ENCODE results near the gene SMURF1.

DNA sequence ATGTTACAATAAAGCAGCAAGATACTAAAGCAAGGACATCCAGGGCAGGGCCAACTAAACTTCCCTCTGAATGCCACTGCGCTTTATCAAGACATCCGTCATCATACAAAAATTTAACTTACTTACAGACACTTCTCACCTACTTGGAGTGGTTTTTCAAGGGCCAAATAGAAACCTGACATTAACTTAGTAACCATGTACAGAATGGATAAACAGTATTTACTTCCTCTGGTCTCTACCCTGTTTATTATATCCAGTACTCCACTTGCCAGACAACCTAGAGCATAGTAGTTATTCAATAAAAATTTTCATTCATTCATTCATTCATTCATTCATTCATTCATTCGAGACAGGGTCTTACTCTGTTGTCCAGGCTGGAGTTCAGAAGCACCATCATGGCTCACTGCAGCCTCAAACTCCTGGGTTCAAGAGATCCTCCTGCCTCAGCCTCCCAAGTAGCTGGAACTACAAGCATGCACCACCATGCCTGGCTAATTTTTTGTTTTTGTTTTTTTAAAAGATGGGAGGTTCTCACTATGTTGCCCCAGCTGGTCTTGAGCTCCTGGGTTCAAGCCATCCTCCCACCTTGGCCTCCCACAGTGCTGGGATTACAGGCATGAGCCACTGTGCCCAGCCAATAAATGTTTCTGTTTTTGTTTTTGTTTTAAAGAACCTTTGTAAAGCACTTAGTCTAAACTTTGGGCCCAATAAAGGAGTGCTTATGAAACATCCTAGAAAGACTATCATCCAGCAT is 19.0 kb downstream of the SMURF1 start:
- no peak for TF ChIP-seq POLR2A (IDR thresholded peaks at IDR 0.05)
- no peak for TF ChIP-seq POLR2AphosphoS5 (IDR thresholded peaks at IDR 0.05)
- TF ChIP-seq, protein P1, sequence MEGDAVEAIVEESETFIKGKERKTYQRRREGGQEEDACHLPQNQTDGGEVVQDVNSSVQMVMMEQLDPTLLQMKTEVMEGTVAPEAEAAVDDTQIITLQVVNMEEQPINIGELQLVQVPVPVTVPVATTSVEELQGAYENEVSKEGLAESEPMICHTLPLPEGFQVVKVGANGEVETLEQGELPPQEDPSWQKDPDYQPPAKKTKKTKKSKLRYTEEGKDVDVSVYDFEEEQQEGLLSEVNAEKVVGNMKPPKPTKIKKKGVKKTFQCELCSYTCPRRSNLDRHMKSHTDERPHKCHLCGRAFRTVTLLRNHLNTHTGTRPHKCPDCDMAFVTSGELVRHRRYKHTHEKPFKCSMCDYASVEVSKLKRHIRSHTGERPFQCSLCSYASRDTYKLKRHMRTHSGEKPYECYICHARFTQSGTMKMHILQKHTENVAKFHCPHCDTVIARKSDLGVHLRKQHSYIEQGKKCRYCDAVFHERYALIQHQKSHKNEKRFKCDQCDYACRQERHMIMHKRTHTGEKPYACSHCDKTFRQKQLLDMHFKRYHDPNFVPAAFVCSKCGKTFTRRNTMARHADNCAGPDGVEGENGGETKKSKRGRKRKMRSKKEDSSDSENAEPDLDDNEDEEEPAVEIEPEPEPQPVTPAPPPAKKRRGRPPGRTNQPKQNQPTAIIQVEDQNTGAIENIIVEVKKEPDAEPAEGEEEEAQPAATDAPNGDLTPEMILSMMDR (IDR thresholded peaks at IDR 0.05 in 8 of 11, conservative IDR thresholded peaks at IDR 0.05 in 3 of 11) = no peak
